ENCODE results near the gene GINS2. TPM values are rescaled to one million over a fixed set of nuclear protein-coding genes. Genes with fewer than 3 reads are reported as not detected.

Gene GINS2
- total RNA-seq, 1 experiment from 2014 or later: 52.7 TPM

DNA sequence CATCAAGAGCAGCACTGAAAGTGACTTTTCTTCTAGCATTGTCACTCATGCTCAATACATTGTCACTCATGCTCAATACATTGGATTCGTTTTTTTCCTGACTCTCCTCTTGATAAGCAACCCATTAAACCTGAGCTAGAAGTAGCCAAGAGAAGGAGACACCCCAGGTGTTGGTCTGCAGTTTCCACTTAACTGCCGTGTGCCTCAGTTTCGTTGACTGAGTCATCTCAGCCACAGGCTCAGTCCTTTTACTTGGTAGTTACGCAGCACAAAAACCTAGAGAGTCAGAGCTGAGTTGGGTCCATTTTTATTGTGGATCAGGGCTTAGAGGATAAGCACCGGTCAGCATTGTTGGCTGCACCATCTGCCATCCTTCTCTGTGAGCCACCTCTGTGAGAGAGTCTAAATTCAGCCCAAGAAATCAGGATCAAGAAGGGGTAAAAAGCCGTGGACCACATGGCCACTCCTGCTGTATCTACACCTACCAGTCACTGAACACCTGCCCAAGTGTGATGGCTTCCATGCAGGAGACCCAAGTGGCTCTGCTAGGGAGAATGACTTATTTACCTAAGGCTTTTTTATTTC is 11.3 kb downstream of the GINS2 start:
- Histone ChIP-seq H2BK5ac (ENCODE audit: insufficient read length, low read length) (no peak overlapping the region), H2BK15ac (ENCODE audit: low read depth, low read length) (no peak overlapping the region), H3K9me3 (ENCODE audit: control insufficient read depth, low read depth, low read length) (no peaks in the 10 kb centered on the region), H3K9ac (ENCODE audit: extremely low read depth, insufficient read length, low read length) (no peak overlapping the region), H3K27ac (ENCODE audit: insufficient read length, low read depth, low read length) (no peak overlapping the region), H3K23me2 (ENCODE audit: insufficient read length, low read depth, low read length, poor library complexity, severe bottlenecking) (no peaks in the 10 kb centered on the region), H3K18ac (ENCODE audit: insufficient read length, low read depth, low read length) (no peak overlapping the region), H3K79me2 (ENCODE audit: insufficient read depth, low read length) (no peaks in the 10 kb centered on the region), H3K4me2 (ENCODE audit: insufficient read depth, insufficient read length, low read length) (no peak overlapping the region), H3K27me3 (ENCODE audit: insufficient read depth, low read length) (no peaks in the 10 kb centered on the region), H2AFZ (ENCODE audit: low read length) (no peak overlapping the region), H2AK5ac (ENCODE audit: insufficient read length, low read length) (no peak overlapping the region), H4K91ac (ENCODE audit: insufficient read length, low read depth, low read length) (no peak overlapping the region), H3K14ac (ENCODE audit: insufficient read depth, low read length) (no peak overlapping the region), H2BK20ac (ENCODE audit: low read depth, low read length, poor library complexity, severe bottlenecking) (no peak overlapping the region), H3K23ac (ENCODE audit: insufficient read length, low read depth, low read length) (no peak overlapping the region), H2BK12ac (ENCODE audit: insufficient read length, low read depth, low read length) (no peak overlapping the region), H3K4me1 (ENCODE audit: insufficient read depth, low read length) (no peaks in the 10 kb centered on the region), H4K20me1 (ENCODE audit: control insufficient read depth, insufficient read depth, insufficient read length) (no peaks in the 10 kb centered on the region), H3K4ac (ENCODE audit: low read depth, low read length) (no peak overlapping the region), H3K79me1 (ENCODE audit: insufficient read depth, low read depth, low read length, poor library complexity, severe bottlenecking) (no peaks in the 10 kb centered on the region), H4K8ac (replicated peaks; ENCODE audit: insufficient read length, low read depth, low read length) (no peak overlapping the region), H3K56ac (ENCODE audit: insufficient read length, low read depth, low read length) (no peak overlapping the region), H2BK120ac (ENCODE audit: low read depth, low read length, poor library complexity, severe bottlenecking) (no peak overlapping the region), H4K5ac (ENCODE audit: insufficient read length, low read depth, low read length) (no peak overlapping the region), H3T11ph (ENCODE audit: low read length) (no peak overlapping the region)
- no peak for DNase-seq
- TF ChIP-seq, protein P1, sequence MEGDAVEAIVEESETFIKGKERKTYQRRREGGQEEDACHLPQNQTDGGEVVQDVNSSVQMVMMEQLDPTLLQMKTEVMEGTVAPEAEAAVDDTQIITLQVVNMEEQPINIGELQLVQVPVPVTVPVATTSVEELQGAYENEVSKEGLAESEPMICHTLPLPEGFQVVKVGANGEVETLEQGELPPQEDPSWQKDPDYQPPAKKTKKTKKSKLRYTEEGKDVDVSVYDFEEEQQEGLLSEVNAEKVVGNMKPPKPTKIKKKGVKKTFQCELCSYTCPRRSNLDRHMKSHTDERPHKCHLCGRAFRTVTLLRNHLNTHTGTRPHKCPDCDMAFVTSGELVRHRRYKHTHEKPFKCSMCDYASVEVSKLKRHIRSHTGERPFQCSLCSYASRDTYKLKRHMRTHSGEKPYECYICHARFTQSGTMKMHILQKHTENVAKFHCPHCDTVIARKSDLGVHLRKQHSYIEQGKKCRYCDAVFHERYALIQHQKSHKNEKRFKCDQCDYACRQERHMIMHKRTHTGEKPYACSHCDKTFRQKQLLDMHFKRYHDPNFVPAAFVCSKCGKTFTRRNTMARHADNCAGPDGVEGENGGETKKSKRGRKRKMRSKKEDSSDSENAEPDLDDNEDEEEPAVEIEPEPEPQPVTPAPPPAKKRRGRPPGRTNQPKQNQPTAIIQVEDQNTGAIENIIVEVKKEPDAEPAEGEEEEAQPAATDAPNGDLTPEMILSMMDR (conservative IDR thresholded peaks at IDR 0.05): no peak
- Mint-ChIP-seq H3K36me3 (ENCODE audit: insufficient read depth in 1 of 3, low read depth in 3 of 3) (peaks cover 29 to 88% (median 71%) of the 10 kb centered on the region in 3 experiments; a peak in 6 of 7 replicates), H3K27me3 (ENCODE audit: low read depth) (no peaks in the 10 kb centered on the region; the same call in 1 of the 2 replicates), H3K27ac (0 out of 7 replicates have a peak overlapping the region, but pooled peaks of 1 of the 3 experiments have one; percentile 34), H3K4me3 (no peak overlapping the region), H3K9me3 (no peaks in the 10 kb centered on the region), H3K4me1 (no peaks in the 10 kb centered on the region)
- no CpG with 5 or more reads among the region's 6 CpGs for WGBS (ENCODE audit: extremely low coverage, insufficient read length, low lambda C conversion rate)
